Stimulated activated CD4-positive, alpha-beta T cell treated with anti-CD3 and anti-CD28 coated beads, Interleukin-1b, Interleukin-23, amount 100 ng/mL, for 24 hours (primary cell): ENCODE data around the gene HSDL2.
"Not testable (repeated sequence)": the region's sequence is repeated elsewhere in the genome, so short reads cannot be mapped to it uniquely, and the experiment has no call there.

Source experiments
- DNase-seq, 4 experiments: peaks; one replicate each; pipeline ENCODE4 v3.0.0-alpha.2; 2020; ENCODE audit warnings: low read depth in 4 of 4, low spot score in 1 of 4

Gene HSDL2

GRCh38 chr9:112393146-112393545 is 13.2 kb downstream of the HSDL2 start:
- DNase-seq = not testable (repeated sequence)

- no peak for DNase-seq
Measured at GRCh38 chr9:112396416-112396815, 16.5 kb downstream of the HSDL2 start.

GRCh38 chr9:112396872-112397271 is 17.0 kb downstream of the HSDL2 start:
- no peak for DNase-seq

- DNase-seq = no peak
Measured at GRCh38 chr9:112401175-112401815, 21.4 kb downstream of the HSDL2 start.

- no peak for DNase-seq
Measured at GRCh38 chr9:112403614-112404201, 23.8 kb downstream of the HSDL2 start.

GRCh38 chr9:112404508-112404932 is 24.6 kb downstream of the HSDL2 start:
- no peak for DNase-seq

GRCh38 chr9:112408275-112408674 is 28.4 kb downstream of the HSDL2 start:
- DNase-seq = no peak

- no peak for DNase-seq
Measured at GRCh38 chr9:112408819-112409218, 28.9 kb downstream of the HSDL2 start.

GRCh38 chr9:112409758-112410157 is 29.9 kb downstream of the HSDL2 start:
- DNase-seq = no peak

- no peak for DNase-seq
Measured at GRCh38 chr9:112411626-112412027, 31.7 kb downstream of the HSDL2 start.

- DNase-seq = not testable (repeated sequence)
Measured at GRCh38 chr9:112413728-112414127, 33.8 kb downstream of the HSDL2 start.

- DNase-seq = no peak
Measured at GRCh38 chr9:112420208-112420607, 40.3 kb downstream of the HSDL2 start.

- DNase-seq = no peak
Measured at GRCh38 chr9:112421771-112422222, 41.9 kb downstream of the HSDL2 start.

GRCh38 chr9:112422417-112423148 is 42.7 kb downstream of the HSDL2 start:
- DNase-seq = no peak

- no peak for DNase-seq
Measured at GRCh38 chr9:112430006-112430522, 50.2 kb downstream of the HSDL2 start.

GRCh38 chr9:112433499-112434392 is 53.8 kb downstream of the HSDL2 start:
- no peak for DNase-seq

- DNase-seq = no peak
Measured at GRCh38 chr9:112434487-112434886, 54.6 kb downstream of the HSDL2 start.

- DNase-seq = no peak
Measured at GRCh38 chr9:112437406-112437805, 57.5 kb downstream of the HSDL2 start.

GRCh38 chr9:112439171-112439570 is 59.3 kb downstream of the HSDL2 start:
- no peak for DNase-seq

GRCh38 chr9:112439825-112440224 is 59.9 kb downstream of the HSDL2 start:
- DNase-seq = no peak

GRCh38 chr9:112443200-112443599 is 63.3 kb downstream of the HSDL2 start:
- no peak for DNase-seq
